B cell (primary cell): ENCODE data around the gene USP34. TPM values are rescaled to one million over a fixed set of nuclear protein-coding genes. Genes with fewer than 3 reads are reported as not detected.
"Not testable (repeated sequence)": the region's sequence is repeated elsewhere in the genome, so short reads cannot be mapped to it uniquely, and the experiment has no call there.

Experiments used
- ATAC-seq: fragments of 200-7000 bp; cut with Tn5 transposase; one replicate; pipeline ENCODE4 v1.10.0; 2021; ENCODE audit warnings: low read depth, mild to moderate bottlenecking, moderate number of reproducible peaks, moderate library complexity
- CTCF ChIA-PET: fragments of 350-600 bp; sonication (Branson Sonifier 250); formaldehyde crosslinking; loops from one replicate; lab custom pipeline; 2021; ENCODE audit warnings: antibody characterized with exemption, inconsistent platforms; lab: Charles Lee
- POLR2A ChIA-PET: fragments of 350-600 bp; sonication (Branson Sonifier 250); formaldehyde crosslinking; loops from one replicate; lab custom pipeline; 2021; ENCODE audit warnings: antibody characterized with exemption; lab: Charles Lee
- DNase-seq: peaks from one replicate; pipeline ENCODE4 v3.0.0; 2013
- H2AFZ ChIP-seq: 2 replicates; pipeline ENCODE4 v1.6.1; 2012; ENCODE audit warnings: mild to moderate bottlenecking, low read depth, low read length; ENCODE audit not compliant: insufficient read depth, poor library complexity, severe bottlenecking
- H3K27ac ChIP-seq, 2 donors: 1 replicate in 1 of 2; 2 replicates in 1 of 2; pipeline ENCODE4 v1.5.1; 2012 to 2013; ENCODE audit warnings: low read length in 2 of 2, mild to moderate bottlenecking in 2 of 2, moderate library complexity in 1 of 2
- H3K27me3 ChIP-seq, 4 experiments: fragments of 200-600 bp in 1 of 4; sonication (generic) in 1 of 4; replicated peaks in 1 of 4; 1 replicate in 2 of 4; 2 replicates in 2 of 4; pipeline versions ENCODE4 v1.6.1 to v1.7.0; 2013 to 2016; ENCODE audit warnings: low read length in 3 of 4, mild to moderate bottlenecking in 2 of 4, mixed read lengths in 1 of 4, moderate library complexity in 1 of 4; ENCODE audit not compliant: insufficient read depth in 4 of 4, control insufficient read depth in 3 of 4; ENCODE audit errors: control extremely low read depth in 1 of 4
- H3K36me3 ChIP-seq, 2 experiments: replicated peaks in 1 of 2; 1 replicate in 1 of 2; 2 replicates in 1 of 2; pipeline versions ENCODE4 v1.6.1 to v1.7.1; 2013; ENCODE audit warnings: low read length in 1 of 2; ENCODE audit not compliant: insufficient read depth in 2 of 2, control insufficient read depth in 1 of 2; ENCODE audit errors: control extremely low read depth in 1 of 2, extremely low read depth in 1 of 2
- H3K4me1 ChIP-seq, 2 donors: fragments of 200-600 bp in 1 of 2; sonication (generic) in 1 of 2; 1 replicate in 1 of 2; 2 replicates in 1 of 2; pipeline versions ENCODE4 v1.5.1 to v1.6.1; 2013 to 2017; ENCODE audit warnings: low read length in 2 of 2; ENCODE audit not compliant: control insufficient read depth in 2 of 2, insufficient read depth in 2 of 2
- H3K4me2 ChIP-seq: replicated peaks from 2 replicates; pipeline ENCODE3; 2012; ENCODE audit warnings: mild to moderate bottlenecking, low read depth, low read length; ENCODE audit not compliant: poor library complexity, severe bottlenecking
- H3K4me3 ChIP-seq, 5 experiments: fragments of 200-600 bp in 1 of 5; sonication (generic) in 1 of 5; 1 replicate in 3 of 5; 2 replicates in 2 of 5; pipeline versions ENCODE4 v1.5.1 to v1.7.0; 2011 to 2016; ENCODE audit warnings: low read length in 4 of 5, mild to moderate bottlenecking in 4 of 5, low read depth in 2 of 5, control low read depth in 1 of 5, moderate library complexity in 1 of 5; ENCODE audit not compliant: insufficient read depth in 1 of 5; ENCODE audit errors: control extremely low read depth in 1 of 5, extremely low read depth in 1 of 5
- H3K79me2 ChIP-seq: fragments of 200-600 bp; sonication (generic); one replicate; pipeline ENCODE4 v1.6.0; 2016; ENCODE audit warnings: low read length; ENCODE audit not compliant: control insufficient read depth, insufficient read depth
- H3K9ac ChIP-seq: fragments of 200-600 bp; sonication (generic); 2 replicates; pipeline ENCODE4 v1.6.1; 2017; ENCODE audit warnings: mild to moderate bottlenecking, low read length, moderate library complexity
- H3K9me3 ChIP-seq, 3 donors: one replicate each; pipeline versions ENCODE4 v1.6.1 to v1.7.1; 2013; ENCODE audit warnings: low read length in 2 of 3; ENCODE audit not compliant: control insufficient read depth in 2 of 3, insufficient read depth in 1 of 3; ENCODE audit errors: control extremely low read depth in 1 of 3
- H4K20me1 ChIP-seq: 2 replicates; pipeline ENCODE4 v1.6.0; 2012; ENCODE audit warnings: mild to moderate bottlenecking, low read length; ENCODE audit not compliant: insufficient read depth, control insufficient read depth, poor library complexity, severe bottlenecking
- H3K27ac Mint-ChIP-seq: one replicate; pipeline ENCODE4 v1.8.0; 2021; ENCODE audit warnings: mixed read lengths
- H3K27me3 Mint-ChIP-seq: one replicate; pipeline ENCODE4 v1.8.0; 2021; ENCODE audit warnings: mixed read lengths
- H3K4me1 Mint-ChIP-seq: one replicate; pipeline ENCODE4 v1.8.0; 2021; ENCODE audit warnings: mixed read lengths
- H3K4me3 Mint-ChIP-seq: one replicate; pipeline ENCODE4 v1.8.0; 2021; ENCODE audit warnings: mixed read lengths
- H3K9me3 Mint-ChIP-seq: one replicate; pipeline ENCODE4 v1.8.0; 2022; ENCODE audit warnings: mixed read lengths; ENCODE audit not compliant: insufficient read depth
- EZH2 ChIP-seq: IDR thresholded peaks from 2 replicates; pipeline ENCODE4 v1.6.1; 2012; ENCODE audit warnings: borderline replicate concordance, low read depth, mild to moderate bottlenecking, moderate library complexity, low read length; ENCODE audit not compliant: insufficient read depth, poor library complexity, severe bottlenecking
- WGBS: methylation state at CpG from one replicate; pipeline ENCODE4 v1.1.5; 2013; ENCODE audit warnings: missing lambda C conversion rate; ENCODE audit not compliant: insufficient coverage; 5-methylcytosine and 5-hydroxymethylcytosine counted together
- intact Hi-C: fragments of 100-400 bp; cut with micrococcal nuclease; formaldehyde crosslinking; loops from one replicate; pipeline ENCODE4 v1.10.0; 2022
- polyA plus RNA-seq: library from polyadenylated mRNA; depleted of rRNA; stranded (reverse); fragments of >200 nt; gene quantifications from 2 replicates; pipeline ENCODE4 v1.2.3, GENCODE V29; 2012
- total RNA-seq, 2 donors: library from RNA; stranded (reverse); fragments of 120-200 nt in 1 of 2; gene quantifications; 1 replicate in 1 of 2; 2 replicates in 1 of 2; pipeline versions ENCODE4 v1.2.3 to v1.2.4, GENCODE V29; 2013 to 2022
- TF ChIP-seq, protein P1 (sequence below): fragments of 200-600 bp; IDR thresholded peaks from one replicate; pipeline ENCODE4 v1.8.0; 2022; ENCODE audit warnings: antibody characterized with exemption, mild to moderate bottlenecking

The USP34 gene
- total and polyA plus RNA-seq, 2 donors (not counting 1 experiment from before 2014, with no cell fraction given), result 70.3 to 311 TPM

DNA sequence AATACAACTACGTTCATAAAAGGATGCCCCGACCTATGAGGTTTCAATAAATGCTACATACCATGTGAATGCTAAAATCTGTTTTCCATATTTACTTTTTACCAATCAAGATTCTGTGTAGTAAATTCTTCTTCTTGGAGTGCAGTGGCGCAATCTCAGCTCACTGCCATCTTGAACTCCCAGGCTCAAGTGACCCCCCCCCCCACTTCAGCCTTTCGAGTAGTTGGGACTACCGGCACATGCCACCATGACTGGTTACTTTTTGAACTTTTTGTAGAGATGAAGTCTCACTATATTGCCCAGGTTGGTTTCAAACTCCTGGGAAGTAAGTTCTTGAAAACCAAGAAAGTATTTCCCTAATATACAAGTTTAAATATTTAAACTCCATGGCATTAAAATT lies 14.4 kb upstream of the USP34 start:
- no peaks in the 10 kb centered on the region for H4K20me1 ChIP-seq
- Mint-ChIP-seq H3K9me3 (no peaks in the 10 kb centered on the region), H3K4me3 (no peak overlapping the region), H3K27me3 (no peaks in the 10 kb centered on the region), H3K4me1 (no peaks in the 10 kb centered on the region), H3K27ac (no peak overlapping the region)
- TF ChIP-seq, protein P1, sequence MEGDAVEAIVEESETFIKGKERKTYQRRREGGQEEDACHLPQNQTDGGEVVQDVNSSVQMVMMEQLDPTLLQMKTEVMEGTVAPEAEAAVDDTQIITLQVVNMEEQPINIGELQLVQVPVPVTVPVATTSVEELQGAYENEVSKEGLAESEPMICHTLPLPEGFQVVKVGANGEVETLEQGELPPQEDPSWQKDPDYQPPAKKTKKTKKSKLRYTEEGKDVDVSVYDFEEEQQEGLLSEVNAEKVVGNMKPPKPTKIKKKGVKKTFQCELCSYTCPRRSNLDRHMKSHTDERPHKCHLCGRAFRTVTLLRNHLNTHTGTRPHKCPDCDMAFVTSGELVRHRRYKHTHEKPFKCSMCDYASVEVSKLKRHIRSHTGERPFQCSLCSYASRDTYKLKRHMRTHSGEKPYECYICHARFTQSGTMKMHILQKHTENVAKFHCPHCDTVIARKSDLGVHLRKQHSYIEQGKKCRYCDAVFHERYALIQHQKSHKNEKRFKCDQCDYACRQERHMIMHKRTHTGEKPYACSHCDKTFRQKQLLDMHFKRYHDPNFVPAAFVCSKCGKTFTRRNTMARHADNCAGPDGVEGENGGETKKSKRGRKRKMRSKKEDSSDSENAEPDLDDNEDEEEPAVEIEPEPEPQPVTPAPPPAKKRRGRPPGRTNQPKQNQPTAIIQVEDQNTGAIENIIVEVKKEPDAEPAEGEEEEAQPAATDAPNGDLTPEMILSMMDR, result no peak
- no peak for TF ChIP-seq EZH2
- no CpG with 5 or more reads among the region's 5 CpGs for WGBS
- no peak overlapping the region for H3K27ac ChIP-seq
- H3K79me2 ChIP-seq, result peaks cover 12% of the 10 kb centered on the region
- no peak overlapping the region for H3K4me2 ChIP-seq
- H3K4me1 ChIP-seq, result no peaks in the 10 kb centered on the region
- ChIA-PET POLR2A (no interaction called here), CTCF (interaction anchor here (2.2 kb wide), 1 partner anchor 59 kb away, joined by 16 read pairs; no protein-coding TSS in a partner anchor)
- H3K36me3 ChIP-seq, result peaks cover 2 to 81% of the 10 kb centered on the region in 2 experiments
- H3K9ac ChIP-seq, result no peak overlapping the region
- intact Hi-C loops, result no loop called here
- H3K9me3 ChIP-seq, result no peaks in the 10 kb centered on the region
- DNase-seq, result no peak
- no peak overlapping the region for H2AFZ ChIP-seq
- H3K27me3 ChIP-seq, result no peaks in the 10 kb centered on the region
- no peak for ATAC-seq
- no peak overlapping the region for H3K4me3 ChIP-seq

DNA sequence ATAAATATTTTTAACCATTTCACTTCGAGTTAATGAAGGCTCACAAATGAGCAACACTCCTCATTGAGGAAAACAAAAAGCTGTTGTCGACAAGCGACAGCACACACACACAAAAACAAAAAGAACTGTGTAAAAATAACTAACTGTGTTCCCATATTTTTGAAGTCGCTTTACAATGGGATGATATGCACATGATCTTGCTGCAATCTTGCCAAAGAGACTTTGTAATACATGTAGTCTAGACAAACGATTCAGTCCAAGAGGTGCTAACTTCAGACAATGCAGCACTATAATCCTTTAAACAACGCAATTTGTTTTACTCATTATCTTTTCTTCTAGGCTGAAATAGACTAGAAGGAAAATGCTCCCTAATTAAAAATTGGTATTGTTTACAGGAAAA lies 7.2 kb upstream of the USP34 start:
- Mint-ChIP-seq H3K27me3 (no peaks in the 10 kb centered on the region), H3K4me3 (no peak overlapping the region), H3K9me3 (no peaks in the 10 kb centered on the region), H3K27ac (no peak overlapping the region), H3K4me1 (no peaks in the 10 kb centered on the region)
- H3K9ac ChIP-seq, result no peak overlapping the region
- no CpG with 5 or more reads among the region's 6 CpGs for WGBS
- no peak overlapping the region for H2AFZ ChIP-seq
- H3K36me3 ChIP-seq, result peaks cover 4 to 39% of the 10 kb centered on the region in 2 experiments
- no peaks in the 10 kb centered on the region for H3K4me1 ChIP-seq
- no peaks in the 10 kb centered on the region for H3K27me3 ChIP-seq
- ChIA-PET CTCF (interaction anchor here (0.9 to 5.4 kb wide), 2 partner anchors 52 kb away, joined by 3 to 39 read pairs; no protein-coding TSS in a partner anchor), POLR2A (no interaction called here)
- H3K79me2 ChIP-seq, result peaks cover 3% of the 10 kb centered on the region
- TF ChIP-seq, protein P1, result no peak
- no peak for TF ChIP-seq EZH2
- H4K20me1 ChIP-seq, result no peaks in the 10 kb centered on the region
- H3K4me2 ChIP-seq, result no peak overlapping the region
- no peak for ATAC-seq
- no peak for DNase-seq
- no peak overlapping the region for H3K4me3 ChIP-seq
- no peak overlapping the region for H3K27ac ChIP-seq
- no peaks in the 10 kb centered on the region for H3K9me3 ChIP-seq
- intact Hi-C loops, result no loop called here

DNA sequence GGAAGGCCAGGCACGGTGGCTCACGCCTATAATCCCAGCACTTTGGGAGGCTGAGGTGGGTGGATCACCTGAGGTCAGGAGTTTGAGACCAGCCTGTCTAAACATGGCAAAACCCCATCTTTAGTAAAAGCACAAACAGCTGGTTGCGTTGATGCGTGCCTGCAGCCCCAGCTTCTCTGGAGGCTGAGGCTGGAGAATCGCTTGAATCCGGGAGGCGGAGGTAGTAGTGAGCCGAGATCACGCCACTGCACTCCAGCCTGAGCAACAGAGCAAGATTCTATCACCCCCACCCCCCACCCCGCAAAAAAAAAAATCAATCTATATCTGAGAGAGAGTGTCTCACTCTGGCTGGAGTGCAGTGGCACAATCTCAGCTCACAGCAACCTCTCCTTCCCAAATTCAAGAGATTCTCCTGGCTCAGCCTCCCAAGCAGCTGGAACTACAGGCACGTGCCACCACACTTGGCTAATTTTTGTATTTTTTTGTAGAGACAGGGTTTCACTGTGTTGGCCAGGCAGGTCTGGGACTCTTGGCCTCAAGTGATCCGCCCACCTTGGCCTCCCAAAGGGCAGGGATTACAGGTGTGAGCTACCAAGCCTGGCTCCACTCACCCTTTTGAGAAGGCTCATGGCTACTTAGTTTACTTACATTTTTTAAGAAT lies 6.2 kb upstream of the USP34 start:
- peaks cover 2 to 30% of the 10 kb centered on the region in 2 experiments for H3K36me3 ChIP-seq
- H3K4me1 ChIP-seq, H3K4me2 ChIP-seq, H3K9me3 Mint-ChIP-seq, H3K27ac ChIP-seq, POLR2A ChIA-PET, H3K9ac ChIP-seq, DNase-seq, H3K27me3 Mint-ChIP-seq, H3K9me3 ChIP-seq, H4K20me1 ChIP-seq, H2AFZ ChIP-seq, H3K27ac Mint-ChIP-seq, H3K27me3 ChIP-seq, H3K79me2 ChIP-seq, ATAC-seq, intact Hi-C loops, H3K4me3 ChIP-seq, H3K4me1 Mint-ChIP-seq, H3K4me3 Mint-ChIP-seq: not testable (repeated sequence)
- CTCF ChIA-PET, result interaction anchor here (1.0 to 2.1 kb wide), 2 partner anchors 50 to 61 kb away, joined by 3 to 6 read pairs; partner anchors contain the start of gene XPO1
- 100% methylated on average over 7 of the region's 12 CpGs for WGBS
